Glutamatergic neuron (in vitro differentiated cells): ENCODE results near the gene IFT20. TPM values are rescaled to one million over a fixed set of nuclear protein-coding genes. Genes with fewer than 3 reads are reported as not detected.
A peak's percentile ranks its signal among the peaks of the same experiment; 100 is the strongest.

ENCODE experiments used
- DNase-seq: peaks from one replicate; pipeline ENCODE4 v3.0.0; 2022
- H3K27ac Mint-ChIP-seq: one replicate; pipeline ENCODE4 v1.8.0; 2020; ENCODE audit warnings: mild to moderate bottlenecking, mixed read lengths, inconsistent platforms; ENCODE audit not compliant: unreplicated experiment
- H3K27me3 Mint-ChIP-seq: one replicate; pipeline ENCODE4 v1.8.0; 2020; ENCODE audit warnings: mild to moderate bottlenecking, moderate library complexity, mixed read lengths, inconsistent platforms; ENCODE audit not compliant: unreplicated experiment
- H3K36me3 Mint-ChIP-seq: one replicate; pipeline ENCODE4 v1.8.0; 2020; ENCODE audit warnings: mild to moderate bottlenecking, mixed read lengths, inconsistent platforms; ENCODE audit not compliant: unreplicated experiment
- H3K4me1 Mint-ChIP-seq: one replicate; pipeline ENCODE4 v1.8.0; 2020; ENCODE audit warnings: mild to moderate bottlenecking, low read depth, mixed read lengths, inconsistent platforms; ENCODE audit not compliant: unreplicated experiment
- H3K4me3 Mint-ChIP-seq: one replicate; pipeline ENCODE4 v1.8.0; 2020; ENCODE audit warnings: mild to moderate bottlenecking, mixed read lengths, inconsistent platforms; ENCODE audit not compliant: unreplicated experiment
- H3K9me3 Mint-ChIP-seq: one replicate; pipeline ENCODE4 v1.8.0; 2020; ENCODE audit warnings: mild to moderate bottlenecking, moderate library complexity, mixed read lengths, inconsistent platforms; ENCODE audit not compliant: unreplicated experiment
- CTCF ChIP-seq: fragments of 200-600 bp; sonication (generic); IDR thresholded peaks from one replicate; pipeline ENCODE4 v1.5.0; 2021; ENCODE audit not compliant: partially characterized antibody, unreplicated experiment
- total RNA-seq: library from RNA; stranded (reverse); fragmentation: NEBNext Ultra II Directional; extraction: Animal tissue kit (Norgen Biotek cat#: 25700); gene quantifications from one replicate; pipeline ENCODE4 v1.2.1, GENCODE V29; 2021; ENCODE audit not compliant: unreplicated experiment

IFT20 gene
- total RNA-seq, 1 donor from 2014 or later, result 43.9 TPM

- H3K9me3 Mint-ChIP-seq, result peaks cover 10% of the 10 kb centered on the region
- no peak for TF ChIP-seq CTCF
- no peaks in the 10 kb centered on the region for H3K36me3 Mint-ChIP-seq
- H3K27me3 Mint-ChIP-seq, result peaks cover 17% of the 10 kb centered on the region
- peak within 1 kb of the TSS; percentile 83 for H3K4me3 Mint-ChIP-seq
- peak; percentile 98 for DNase-seq
- peak within 1 kb of the TSS; percentile 99 for H3K27ac Mint-ChIP-seq
- H3K4me1 Mint-ChIP-seq, result peaks cover 27% of the 10 kb centered on the region
Measured at GRCh38 chr17:28318759-28319597, 16.3 kb downstream of the IFT20 start, which contains the start of gene TMEM97. Gene TMEM97 (plus strand): TSS chr17:28319200. CDS start chr17:28319240, 40 bp downstream.

GRCh38 chr17:28317966-28318758, 17.1 kb downstream of the IFT20 start:
- Mint-ChIP-seq H3K9me3 (peaks cover 10% of the 10 kb centered on the region), H3K4me3 (peak overlapping the region; percentile 83), H3K27ac (peak overlapping the region; percentile 99), H3K36me3 (no peaks in the 10 kb centered on the region), H3K4me1 (peaks cover 26% of the 10 kb centered on the region), H3K27me3 (peaks cover 17% of the 10 kb centered on the region)
- peak; percentile 73 for DNase-seq
- no peak for TF ChIP-seq CTCF

GRCh38 chr17:28317099-28317965, 17.9 kb downstream of the IFT20 start:
- peak overlapping the region; percentile 83 for H3K4me3 Mint-ChIP-seq
- H3K9me3 Mint-ChIP-seq, result peaks cover 10% of the 10 kb centered on the region
- TF ChIP-seq CTCF, result no peak
- H3K27me3 Mint-ChIP-seq, result peaks cover 17% of the 10 kb centered on the region
- H3K27ac Mint-ChIP-seq, result peak overlapping the region; percentile 99
- DNase-seq, result no peak
- H3K36me3 Mint-ChIP-seq, result no peaks in the 10 kb centered on the region
- peaks cover 19% of the 10 kb centered on the region for H3K4me1 Mint-ChIP-seq

GRCh38 chr17:28315846-28316705, 19.2 kb downstream of the IFT20 start:
- H3K4me1 Mint-ChIP-seq, result peaks cover 11% of the 10 kb centered on the region
- no peak for TF ChIP-seq CTCF
- H3K27ac Mint-ChIP-seq, result no peak overlapping the region
- peaks cover 15% of the 10 kb centered on the region for H3K27me3 Mint-ChIP-seq
- H3K9me3 Mint-ChIP-seq, result peaks cover 10% of the 10 kb centered on the region
- no peak overlapping the region for H3K4me3 Mint-ChIP-seq
- H3K36me3 Mint-ChIP-seq, result no peaks in the 10 kb centered on the region
- DNase-seq, result no peak
